ENCODE data around the gene LIPT2. TPM values are rescaled to one million over a fixed set of nuclear protein-coding genes. Genes with fewer than 3 reads are reported as not detected.

LIPT2 gene
- total RNA-seq, 1 experiment from 2014 or later, result 8.2 TPM

DNA sequence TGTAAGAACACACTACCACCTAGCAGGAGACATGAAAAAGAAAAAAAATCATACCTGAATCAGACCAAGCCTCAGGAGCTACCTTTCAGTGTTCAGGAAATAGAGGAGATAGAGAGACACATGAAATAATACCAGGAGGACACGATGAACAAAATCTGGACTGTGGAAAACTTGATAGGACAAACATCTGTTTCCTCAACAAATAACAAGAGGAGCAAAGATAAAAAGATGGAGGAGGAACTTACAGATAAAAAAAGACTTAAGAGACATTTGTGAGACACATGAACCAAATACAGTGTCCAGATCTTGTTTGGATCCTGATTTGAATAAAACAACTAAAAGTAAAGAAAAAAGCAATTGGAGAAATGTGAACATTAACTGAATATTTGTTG lies 13.8 kb downstream of the LIPT2 start:
- Histone ChIP-seq H3T11ph (ENCODE audit: low read length) (no peak overlapping the region), H2AFZ (ENCODE audit: low read length) (no peak overlapping the region), H3K18ac (ENCODE audit: insufficient read length, low read depth, low read length) (no peak overlapping the region), H3K27ac (ENCODE audit: insufficient read length, low read depth, low read length) (no peak overlapping the region), H4K5ac (ENCODE audit: insufficient read length, low read depth, low read length) (no peak overlapping the region), H2BK15ac (ENCODE audit: low read depth, low read length) (no peak overlapping the region), H3K9me3 (ENCODE audit: control insufficient read depth, low read depth, low read length) (no peaks in the 10 kb centered on the region), H4K20me1 (ENCODE audit: control insufficient read depth, insufficient read depth, insufficient read length) (no peaks in the 10 kb centered on the region), H3K79me1 (ENCODE audit: insufficient read depth, low read depth, low read length, poor library complexity, severe bottlenecking) (no peaks in the 10 kb centered on the region), H2BK120ac (ENCODE audit: low read depth, low read length, poor library complexity, severe bottlenecking) (no peak overlapping the region), H3K14ac (ENCODE audit: insufficient read depth, low read length) (no peak overlapping the region), H3K4ac (ENCODE audit: low read depth, low read length) (no peak overlapping the region), H3K9ac (ENCODE audit: extremely low read depth, insufficient read length, low read length) (no peak overlapping the region), H2BK5ac (ENCODE audit: insufficient read length, low read length) (no peak overlapping the region), H3K27me3 (ENCODE audit: insufficient read depth, low read length) (no peaks in the 10 kb centered on the region), H3K4me1 (ENCODE audit: insufficient read depth, low read length) (no peaks in the 10 kb centered on the region), H2BK20ac (ENCODE audit: low read depth, low read length, poor library complexity, severe bottlenecking) (no peak overlapping the region), H3K23ac (ENCODE audit: insufficient read length, low read depth, low read length) (no peak overlapping the region), H4K8ac (replicated peaks; ENCODE audit: insufficient read length, low read depth, low read length) (no peak overlapping the region), H3K79me2 (ENCODE audit: insufficient read depth, low read length) (no peaks in the 10 kb centered on the region), H4K91ac (ENCODE audit: insufficient read length, low read depth, low read length) (no peak overlapping the region), H3K4me2 (ENCODE audit: insufficient read depth, insufficient read length, low read length) (no peak overlapping the region), H2BK12ac (ENCODE audit: insufficient read length, low read depth, low read length) (no peak overlapping the region), H3K56ac (ENCODE audit: insufficient read length, low read depth, low read length) (no peak overlapping the region), H3K23me2 (ENCODE audit: insufficient read length, low read depth, low read length, poor library complexity, severe bottlenecking) (no peaks in the 10 kb centered on the region), H2AK5ac (ENCODE audit: insufficient read length, low read length) (no peak overlapping the region)
- no CpG with 5 or more reads among the region's 1 CpG for WGBS (ENCODE audit: extremely low coverage, insufficient read length, low lambda C conversion rate)
- no peak for DNase-seq
- Mint-ChIP-seq H3K4me3 (no peak overlapping the region), H3K9me3 (peaks cover 0 to 2% of the 10 kb centered on the region in 2 experiments; a peak in 1 of 5 replicates), H3K4me1 (no peaks in the 10 kb centered on the region), H3K27ac (no peak overlapping the region), H3K36me3 (ENCODE audit: insufficient read depth in 1 of 3, low read depth in 3 of 3) (no peaks in the 10 kb centered on the region), H3K27me3 (ENCODE audit: low read depth) (no peaks in the 10 kb centered on the region; the same call in 1 of the 2 replicates)
- no peak for TF ChIP-seq CTCF (conservative IDR thresholded peaks at IDR 0.05)

Measured in H9 (cell line).